Activated naive CD4-positive, alpha-beta T cell treated with anti-CD3 and anti-CD28 coated beads, Interleukin-2, amount 50 U/mL, for 24 hours (primary cell): ENCODE measurements around the gene CDKL5.

Experiments
- H3K27ac Mint-ChIP-seq: one replicate; pipeline ENCODE4 v1.8.0; 2021; ENCODE audit warnings: mild to moderate bottlenecking, mixed read lengths
- H3K27me3 Mint-ChIP-seq: one replicate; pipeline ENCODE4 v1.8.0; 2021; ENCODE audit warnings: mixed read lengths
- H3K36me3 Mint-ChIP-seq: one replicate; pipeline ENCODE4 v1.8.0; 2021; ENCODE audit warnings: mixed read lengths
- H3K4me1 Mint-ChIP-seq: one replicate; pipeline ENCODE4 v1.8.0; 2021; ENCODE audit warnings: mixed read lengths
- H3K4me3 Mint-ChIP-seq: one replicate; pipeline ENCODE4 v1.8.0; 2021; ENCODE audit warnings: mild to moderate bottlenecking, mixed read lengths
- H3K9me3 Mint-ChIP-seq: one replicate; pipeline ENCODE4 v1.8.0; 2021; ENCODE audit warnings: mixed read lengths

CDKL5 gene

GRCh38 chrX:18537524-18537923 lies 112.1 kb downstream of the CDKL5 start:
- Mint-ChIP-seq H3K36me3 (no peaks in the 10 kb centered on the region), H3K27me3 (no peaks in the 10 kb centered on the region), H3K27ac (no peak overlapping the region), H3K4me1 (peaks cover 22% of the 10 kb centered on the region), H3K4me3 (no peak overlapping the region), H3K9me3 (no peaks in the 10 kb centered on the region)

GRCh38 chrX:18542131-18542530 lies 116.7 kb downstream of the CDKL5 start:
- Mint-ChIP-seq H3K4me3 (no peak overlapping the region), H3K36me3 (no peaks in the 10 kb centered on the region), H3K4me1 (peaks cover 14% of the 10 kb centered on the region), H3K9me3 (no peaks in the 10 kb centered on the region), H3K27me3 (no peaks in the 10 kb centered on the region), H3K27ac (no peak overlapping the region)

- no peaks in the 10 kb centered on the region for H3K36me3 Mint-ChIP-seq
- no peak overlapping the region for H3K27ac Mint-ChIP-seq
- H3K9me3 Mint-ChIP-seq, result no peaks in the 10 kb centered on the region
- peaks cover 6% of the 10 kb centered on the region for H3K4me1 Mint-ChIP-seq
- no peak overlapping the region for H3K4me3 Mint-ChIP-seq
- no peaks in the 10 kb centered on the region for H3K27me3 Mint-ChIP-seq
These were observed 117.5 kb downstream of the CDKL5 start for GRCh38 chrX:18542905-18543304.

GRCh38 chrX:18543738-18544137 lies 118.3 kb downstream of the CDKL5 start:
- Mint-ChIP-seq H3K27ac (no peak overlapping the region), H3K27me3 (no peaks in the 10 kb centered on the region), H3K4me3 (no peak overlapping the region), H3K9me3 (no peaks in the 10 kb centered on the region), H3K36me3 (no peaks in the 10 kb centered on the region), H3K4me1 (peaks cover 6% of the 10 kb centered on the region)

GRCh38 chrX:18545771-18546170 lies 120.4 kb downstream of the CDKL5 start:
- Mint-ChIP-seq H3K27me3 (no peaks in the 10 kb centered on the region), H3K36me3 (no peaks in the 10 kb centered on the region), H3K9me3 (no peaks in the 10 kb centered on the region), H3K4me3 (no peak overlapping the region), H3K27ac (no peak overlapping the region), H3K4me1 (peaks cover 6% of the 10 kb centered on the region)

- Mint-ChIP-seq H3K4me1 (no peaks in the 10 kb centered on the region), H3K36me3 (no peaks in the 10 kb centered on the region), H3K27me3 (no peaks in the 10 kb centered on the region), H3K4me3 (no peak overlapping the region), H3K27ac (no peak overlapping the region), H3K9me3 (no peaks in the 10 kb centered on the region)
These were observed 123.6 kb downstream of the CDKL5 start for GRCh38 chrX:18548996-18549395.

GRCh38 chrX:18549643-18550042 lies 124.2 kb downstream of the CDKL5 start:
- Mint-ChIP-seq H3K36me3 (no peaks in the 10 kb centered on the region), H3K9me3 (no peaks in the 10 kb centered on the region), H3K27me3 (no peaks in the 10 kb centered on the region), H3K4me3 (no peak overlapping the region), H3K4me1 (no peaks in the 10 kb centered on the region), H3K27ac (no peak overlapping the region)

GRCh38 chrX:18557879-18558278 lies 132.5 kb downstream of the CDKL5 start:
- Mint-ChIP-seq H3K36me3 (no peaks in the 10 kb centered on the region), H3K9me3 (no peaks in the 10 kb centered on the region), H3K27ac (no peak overlapping the region), H3K27me3 (no peaks in the 10 kb centered on the region), H3K4me3 (no peak overlapping the region), H3K4me1 (no peaks in the 10 kb centered on the region)

- no peaks in the 10 kb centered on the region for H3K36me3 Mint-ChIP-seq
- H3K4me1 Mint-ChIP-seq, result no peaks in the 10 kb centered on the region
- H3K9me3 Mint-ChIP-seq, result no peaks in the 10 kb centered on the region
- no peak overlapping the region for H3K27ac Mint-ChIP-seq
- H3K4me3 Mint-ChIP-seq, result no peak overlapping the region
- no peaks in the 10 kb centered on the region for H3K27me3 Mint-ChIP-seq
These were observed 133.4 kb downstream of the CDKL5 start for GRCh38 chrX:18558799-18559198.

- Mint-ChIP-seq H3K9me3 (no peaks in the 10 kb centered on the region), H3K4me3 (no peak overlapping the region), H3K36me3 (peaks cover 3% of the 10 kb centered on the region), H3K4me1 (no peaks in the 10 kb centered on the region), H3K27ac (no peak overlapping the region), H3K27me3 (no peaks in the 10 kb centered on the region)
These were observed 135.6 kb downstream of the CDKL5 start for GRCh38 chrX:18561020-18561419.

- no peak overlapping the region for H3K27ac Mint-ChIP-seq
- H3K4me3 Mint-ChIP-seq, result no peak overlapping the region
- H3K9me3 Mint-ChIP-seq, result no peaks in the 10 kb centered on the region
- no peaks in the 10 kb centered on the region for H3K4me1 Mint-ChIP-seq
- no peaks in the 10 kb centered on the region for H3K27me3 Mint-ChIP-seq
- H3K36me3 Mint-ChIP-seq, result peaks cover 7% of the 10 kb centered on the region
These were observed 140.3 kb downstream of the CDKL5 start for GRCh38 chrX:18565727-18566126.

GRCh38 chrX:18566748-18567147 lies 141.3 kb downstream of the CDKL5 start:
- H3K27me3 Mint-ChIP-seq, result no peaks in the 10 kb centered on the region
- no peaks in the 10 kb centered on the region for H3K4me1 Mint-ChIP-seq
- H3K36me3 Mint-ChIP-seq, result peaks cover 7% of the 10 kb centered on the region
- no peak overlapping the region for H3K27ac Mint-ChIP-seq
- H3K9me3 Mint-ChIP-seq, result no peaks in the 10 kb centered on the region
- H3K4me3 Mint-ChIP-seq, result no peak overlapping the region

- no peaks in the 10 kb centered on the region for H3K4me1 Mint-ChIP-seq
- H3K4me3 Mint-ChIP-seq, result no peak overlapping the region
- no peaks in the 10 kb centered on the region for H3K9me3 Mint-ChIP-seq
- H3K27me3 Mint-ChIP-seq, result no peaks in the 10 kb centered on the region
- peaks cover 5% of the 10 kb centered on the region for H3K36me3 Mint-ChIP-seq
- H3K27ac Mint-ChIP-seq, result no peak overlapping the region
These were observed 148.1 kb downstream of the CDKL5 start for GRCh38 chrX:18573556-18573955.

GRCh38 chrX:18574591-18574990 lies 149.2 kb downstream of the CDKL5 start:
- Mint-ChIP-seq H3K27me3 (no peaks in the 10 kb centered on the region), H3K4me1 (no peaks in the 10 kb centered on the region)

GRCh38 chrX:18575744-18576143 lies 150.3 kb downstream of the CDKL5 start:
- Mint-ChIP-seq H3K27me3 (no peaks in the 10 kb centered on the region), H3K9me3 (no peaks in the 10 kb centered on the region), H3K4me1 (no peaks in the 10 kb centered on the region), H3K36me3 (peaks cover 3% of the 10 kb centered on the region), H3K27ac (no peak overlapping the region), H3K4me3 (no peak overlapping the region)

More at GRCh38 chrX:18574591-18574990, 149.2 kb downstream of the CDKL5 start:
- Mint-ChIP-seq H3K9me3 (no peaks in the 10 kb centered on the region), H3K36me3 (peaks cover 5% of the 10 kb centered on the region), H3K4me3 (no peak overlapping the region), H3K27ac (no peak overlapping the region)

GRCh38 chrX:18577400-18577799 lies 152.0 kb downstream of the CDKL5 start:
- no peak overlapping the region for H3K27ac Mint-ChIP-seq
- peaks cover 3% of the 10 kb centered on the region for H3K36me3 Mint-ChIP-seq
- no peaks in the 10 kb centered on the region for H3K27me3 Mint-ChIP-seq
- no peak overlapping the region for H3K4me3 Mint-ChIP-seq
- no peaks in the 10 kb centered on the region for H3K4me1 Mint-ChIP-seq
- H3K9me3 Mint-ChIP-seq, result no peaks in the 10 kb centered on the region

- Mint-ChIP-seq H3K36me3 (no peaks in the 10 kb centered on the region), H3K9me3 (no peaks in the 10 kb centered on the region), H3K27ac (no peak overlapping the region), H3K4me3 (no peak overlapping the region), H3K4me1 (no peaks in the 10 kb centered on the region), H3K27me3 (no peaks in the 10 kb centered on the region)
These were observed 153.1 kb downstream of the CDKL5 start for GRCh38 chrX:18578546-18578945.
